Measurements from ENCODE around the gene BHMT. TPM values are rescaled to one million over a fixed set of nuclear protein-coding genes. Genes with fewer than 3 reads are reported as not detected.

BHMT gene
- total and polyA plus RNA-seq, 9 of the 15 experiments (the other 6 are each of a cell fraction or from before 2014, with no cell fraction given) = not detected

GRCh38 chr5:79133657-79134451 lies 22.2 kb downstream of the BHMT start (continued):
- TF ChIP-seq ARID3A (IDR thresholded peaks at IDR 0.05; ENCODE audit: borderline replicate concordance, low read depth, low read length) = 0 out of 2 replicates have a peak, but pooled peaks have one; percentile 27
- peak; percentile 19; the same call in 1 of the 2 replicates for TF ChIP-seq SMARCA5 (IDR thresholded peaks at IDR 0.05)
- TF ChIP-seq RCOR1 (IDR thresholded peaks at IDR 0.05; ENCODE audit: borderline replicate concordance in 1 of 2, low read depth in 2 of 2, low read length in 2 of 2) = 0 out of 4 replicates have a peak, but pooled peaks of 1 of the 2 experiments have one; percentile 24
- peak; percentile 58 for TF ChIP-seq CTCFL (IDR thresholded peaks at IDR 0.05; ENCODE audit: borderline replicate concordance, insufficient read depth, low read depth, low read length, poor library complexity, severe bottlenecking)
- peak; percentile 49; the same call in 1 of the 2 replicates for TF ChIP-seq BCOR (IDR thresholded peaks at IDR 0.05)
- TF ChIP-seq ZEB2 (IDR thresholded peaks at IDR 0.05) = peak; percentile 64; the same call in 1 of the 2 replicates
- peak in 1 of 2 experiments; percentile 74; a peak in 2 of 4 replicates for TF ChIP-seq HDAC1 (IDR thresholded peaks at IDR 0.05)
- TF ChIP-seq ATF1 (CRISPR knock-in tag; IDR thresholded peaks at IDR 0.05) = no peak
- TF ChIP-seq ATF1 (tag; IDR thresholded peaks at IDR 0.05) = no peak; the same call in 1 of the 2 replicates
- no peak for TF ChIP-seq KHSRP (IDR thresholded peaks at IDR 0.05)
- TF ChIP-seq GABPB1 (CRISPR knock-in tag; IDR thresholded peaks at IDR 0.05) = no peak
- TF ChIP-seq ETV1 (tag; conservative IDR thresholded peaks at IDR 0.05; ENCODE audit: low read depth) = peak; percentile 66; the same call in 1 of the 2 replicates
- peak; percentile 43; the same call in 1 of the 2 replicates for TF ChIP-seq HDGF (IDR thresholded peaks at IDR 0.05)
- TF ChIP-seq SFPQ (IDR thresholded peaks at IDR 0.05; ENCODE audit: low read depth, low read length) = no peak
- peak; percentile 43 for TF ChIP-seq VEZF1 (CRISPR knock-in tag; IDR thresholded peaks at IDR 0.05)
- TF ChIP-seq ZNF253 (CRISPR knock-in tag; conservative IDR thresholded peaks at IDR 0.05) = no peak
- TF ChIP-seq GATAD2A (IDR thresholded peaks at IDR 0.05) = peak; percentile 39; the same call in 1 of the 2 replicates
- no peak for TF ChIP-seq SMAD3 (CRISPR knock-in tag; conservative IDR thresholded peaks at IDR 0.05)
- no peak for TF ChIP-seq ZNF280A (IDR thresholded peaks at IDR 0.05; ENCODE audit: low read depth, partially characterized antibody)
- peak; percentile 84 for TF ChIP-seq DPF2 (IDR thresholded peaks at IDR 0.05)
